PC-3 (cell line): ENCODE data around the gene FARS2. TPM values are rescaled to one million over a fixed set of nuclear protein-coding genes. Genes with fewer than 3 reads are reported as not detected.

ENCODE experiments used
- ATAC-seq: fragments of 200-7000 bp; cut with Tn5 transposase; 2 replicates; pipeline ENCODE4 v1.9.1; 2020; ENCODE audit warnings: mild to moderate bottlenecking, moderate library complexity
- BruUV-seq: library from RNA; stranded (reverse); fragments of 400-500 nt; replicated peaks from 2 replicates; lab custom pipeline; 2021; lab: Mats Ljungman, UMichigan
- CTCF ChIA-PET: fragments of 300-600 bp; sonication (Branson Sonifier 250); formaldehyde crosslinking; loops from one replicate; lab custom pipeline; 2022; ENCODE audit warnings: antibody characterized with exemption; lab: Charles Lee
- POLR2A ChIA-PET: fragments of 300-600 bp; sonication (Branson Sonifier 250); formaldehyde crosslinking; loops from one replicate; lab custom pipeline; 2022; ENCODE audit warnings: antibody characterized with exemption; ENCODE audit not compliant: unreplicated experiment; lab: Charles Lee
- DNase-seq: peaks from one replicate; pipeline ENCODE4 v3.0.0-alpha.2; 2015
- H2AFZ ChIP-seq: fragments of 300-600 bp; sonication (generic); 2 replicates; pipeline ENCODE4 v1.6.0; 2016; ENCODE audit warnings: antibody characterized with exemption, low read length
- H3F3A ChIP-seq: fragments of 300-600 bp; sonication (generic); one replicate; pipeline ENCODE4 v1.6.0; 2017; ENCODE audit warnings: antibody characterized with exemption, low read length, control low read depth, mild to moderate bottlenecking; ENCODE audit not compliant: unreplicated experiment
- H3K27ac ChIP-seq: fragments of 300-600 bp; sonication (generic); 2 replicates; pipeline ENCODE4 v1.5.1; 2016; ENCODE audit warnings: mild to moderate bottlenecking, low read length
- H3K27me3 ChIP-seq: fragments of 300-600 bp; sonication (generic); 2 replicates; pipeline ENCODE4 v1.6.1; 2016; ENCODE audit warnings: low read length, mixed read lengths
- H3K36me3 ChIP-seq: fragments of 300-600 bp; sonication (generic); 2 replicates; pipeline ENCODE4 v1.6.1; 2016; ENCODE audit warnings: low read depth, mixed run types, low read length, mixed read lengths
- H3K4me1 ChIP-seq: fragments of 300-600 bp; sonication (generic); 2 replicates; pipeline ENCODE4 v1.5.1; 2016; ENCODE audit warnings: low read length; ENCODE audit not compliant: insufficient read depth
- H3K4me2 ChIP-seq: fragments of 300-600 bp; sonication (generic); 2 replicates; pipeline ENCODE4 v1.6.0; 2016; ENCODE audit warnings: low read length
- H3K4me3 ChIP-seq: fragments of 300-600 bp; sonication (generic); 2 replicates; pipeline ENCODE4 v1.5.1; 2016; ENCODE audit warnings: mild to moderate bottlenecking, low read length, mixed read lengths
- H3K79me2 ChIP-seq: fragments of 300-600 bp; sonication (generic); 2 replicates; pipeline ENCODE4 v1.6.1; 2017; ENCODE audit warnings: low read length, mixed read lengths
- H3K9ac ChIP-seq: fragments of 300-600 bp; sonication (generic); 2 replicates; pipeline ENCODE4 v1.6.0; 2016; ENCODE audit warnings: mild to moderate bottlenecking, low read length
- H3K9me2 ChIP-seq: fragments of 300-600 bp; sonication (generic); replicated peaks from 2 replicates; pipeline ENCODE4 v1.6.1; 2016; ENCODE audit warnings: mixed run types, low read length, mixed read lengths
- H3K9me3 ChIP-seq: fragments of 300-600 bp; sonication (generic); 2 replicates; pipeline ENCODE4 v1.6.1; 2016; ENCODE audit warnings: low read length, mixed read lengths
- H4K20me1 ChIP-seq: fragments of 300-600 bp; sonication (generic); 2 replicates; pipeline ENCODE4 v1.6.1; 2016; ENCODE audit warnings: low read length, mixed read lengths
- EZH2 ChIP-seq: fragments of 300-600 bp; sonication (generic); IDR thresholded peaks from one replicate; pipeline ENCODE4 v1.6.1; 2017; ENCODE audit warnings: antibody characterized with exemption, mild to moderate bottlenecking, low read length; ENCODE audit not compliant: unreplicated experiment
- EZH2phosphoT487 ChIP-seq: fragments of 300-600 bp; sonication (generic); IDR thresholded peaks from 2 replicates; pipeline ENCODE4 v1.6.1; 2018; ENCODE audit warnings: mild to moderate bottlenecking, antibody characterized with exemption, low read length, borderline replicate concordance
- intact Hi-C: fragments of 100-400 bp; cut with micrococcal nuclease; formaldehyde crosslinking; loops from 2 replicates; pipeline ENCODE4 v1.9.0; 2023
- total RNA-seq: library from RNA; depleted of rRNA; stranded (reverse); fragments of >200 nt; gene quantifications from 2 replicates; pipeline ENCODE4 v1.2.3, GENCODE V29; 2014
- TF ChIP-seq, protein P1 (sequence below): fragments of 300-600 bp; sonication (generic); conservative IDR thresholded peaks from 2 replicates; pipeline ENCODE4 v1.5.1; 2017; ENCODE audit warnings: antibody characterized with exemption, low read depth, mild to moderate bottlenecking, low read length

The FARS2 gene
- total RNA-seq, 1 experiment from 2014 or later: 23.0 TPM

DNA sequence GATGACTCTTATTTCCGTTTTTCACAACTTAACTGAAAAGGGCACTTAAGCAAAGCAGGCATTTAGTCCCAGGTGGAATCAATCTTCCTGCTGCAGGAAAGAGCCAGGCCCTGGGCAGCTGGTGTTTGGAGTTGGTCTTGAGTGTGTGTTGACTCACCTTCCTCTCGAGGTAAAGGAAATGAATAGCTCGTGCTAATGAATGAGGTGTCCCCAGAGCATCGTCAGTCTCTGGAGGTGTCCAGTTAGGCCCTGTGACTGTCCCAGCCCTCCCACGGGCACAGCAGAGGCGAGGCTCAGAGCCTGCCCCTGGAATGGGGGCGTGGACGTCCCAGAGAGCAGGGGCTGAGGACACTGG lies 467.7 kb downstream of the FARS2 start:
- intact Hi-C loops: no loop called here
- peak overlapping the region; percentile 33 for H3K4me2 ChIP-seq
- H3K9ac ChIP-seq: no peak overlapping the region
- H3K9me3 ChIP-seq: no peaks in the 10 kb centered on the region
- no peaks in the 10 kb centered on the region for H3K36me3 ChIP-seq
- ATAC-seq (peak; percentile 96), DNase-seq (peak; percentile 74)
- H3K4me3 ChIP-seq: no peak overlapping the region
- no peaks in the 10 kb centered on the region for H3F3A ChIP-seq
- BruUV-seq: no TSS peak
- ChIA-PET POLR2A (interaction anchor here (0.6 kb wide), 1 partner anchor 1236 kb away, joined by 5 read pairs; no protein-coding TSS in a partner anchor), CTCF (interaction anchor here (0.6 kb wide), 1 partner anchor 258 kb away, joined by 3 read pairs; no protein-coding TSS in a partner anchor)
- H3K79me2 ChIP-seq: no peaks in the 10 kb centered on the region
- TF ChIP-seq, protein P1, sequence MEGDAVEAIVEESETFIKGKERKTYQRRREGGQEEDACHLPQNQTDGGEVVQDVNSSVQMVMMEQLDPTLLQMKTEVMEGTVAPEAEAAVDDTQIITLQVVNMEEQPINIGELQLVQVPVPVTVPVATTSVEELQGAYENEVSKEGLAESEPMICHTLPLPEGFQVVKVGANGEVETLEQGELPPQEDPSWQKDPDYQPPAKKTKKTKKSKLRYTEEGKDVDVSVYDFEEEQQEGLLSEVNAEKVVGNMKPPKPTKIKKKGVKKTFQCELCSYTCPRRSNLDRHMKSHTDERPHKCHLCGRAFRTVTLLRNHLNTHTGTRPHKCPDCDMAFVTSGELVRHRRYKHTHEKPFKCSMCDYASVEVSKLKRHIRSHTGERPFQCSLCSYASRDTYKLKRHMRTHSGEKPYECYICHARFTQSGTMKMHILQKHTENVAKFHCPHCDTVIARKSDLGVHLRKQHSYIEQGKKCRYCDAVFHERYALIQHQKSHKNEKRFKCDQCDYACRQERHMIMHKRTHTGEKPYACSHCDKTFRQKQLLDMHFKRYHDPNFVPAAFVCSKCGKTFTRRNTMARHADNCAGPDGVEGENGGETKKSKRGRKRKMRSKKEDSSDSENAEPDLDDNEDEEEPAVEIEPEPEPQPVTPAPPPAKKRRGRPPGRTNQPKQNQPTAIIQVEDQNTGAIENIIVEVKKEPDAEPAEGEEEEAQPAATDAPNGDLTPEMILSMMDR: no peak
- no peak for TF ChIP-seq EZH2
- TF ChIP-seq EZH2phosphoT487: no peak
- H3K9me2 ChIP-seq: no peaks in the 10 kb centered on the region
- H4K20me1 ChIP-seq: no peaks in the 10 kb centered on the region
- H3K27ac ChIP-seq: peak overlapping the region; percentile 51
- H3K27me3 ChIP-seq: no peaks in the 10 kb centered on the region
- 0 out of 2 replicates have a peak overlapping the region, but pooled peaks have one; percentile 14 for H2AFZ ChIP-seq
- peaks cover 15% of the 10 kb centered on the region for H3K4me1 ChIP-seq

DNA sequence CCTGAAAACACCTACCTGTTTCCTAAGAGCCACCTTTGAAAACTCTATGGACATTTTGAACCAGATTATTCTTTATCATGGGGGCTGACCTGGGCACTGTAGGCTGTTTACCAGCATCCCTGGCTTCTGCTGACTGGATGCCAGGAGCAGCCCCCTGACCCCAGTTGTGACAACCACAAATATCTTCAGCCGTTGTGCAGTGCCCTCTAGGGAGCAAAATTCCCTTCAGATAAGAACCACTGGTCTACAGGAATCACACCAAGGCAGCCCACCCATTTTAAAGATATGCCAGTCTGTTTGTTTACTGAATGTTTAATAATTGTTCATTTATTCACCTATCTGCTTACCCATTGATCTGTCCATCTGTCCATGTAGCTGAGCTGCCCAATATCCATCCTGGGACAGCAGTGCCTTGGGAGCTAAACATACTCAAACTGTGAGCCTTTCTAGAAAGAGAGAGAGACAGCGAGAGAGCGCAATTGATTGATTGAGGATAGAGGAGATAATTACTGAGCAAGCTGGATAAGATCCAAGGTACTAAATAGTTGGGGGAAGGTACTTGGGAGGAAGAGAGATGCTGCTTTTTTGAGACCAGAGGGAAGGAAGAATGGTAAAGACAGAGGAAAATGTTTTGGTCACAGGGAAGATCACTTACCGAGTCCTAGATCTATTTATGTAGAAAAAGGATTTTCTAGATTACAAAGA lies 468.7 kb downstream of the FARS2 start:
- Histone ChIP-seq H3K79me2 (no peaks in the 10 kb centered on the region), H3K4me2 (no peak overlapping the region), H2AFZ (no peak overlapping the region), H3K27me3 (no peaks in the 10 kb centered on the region), H4K20me1 (no peaks in the 10 kb centered on the region), H3K9ac (no peak overlapping the region), H3K36me3 (no peaks in the 10 kb centered on the region), H3K27ac (peak overlapping the region; percentile 19; the same call in 1 of the 2 replicates), H3F3A (no peaks in the 10 kb centered on the region), H3K9me3 (no peaks in the 10 kb centered on the region), H3K4me1 (peaks cover 15% of the 10 kb centered on the region), H3K4me3 (no peak overlapping the region), H3K9me2 (no peaks in the 10 kb centered on the region)
- TF ChIP-seq, protein P1: peak; percentile 39
- TF ChIP-seq EZH2phosphoT487: no peak
- no peak for DNase-seq
- ChIA-PET CTCF (no interaction called here), POLR2A (no interaction called here)
- no peak for ATAC-seq
- no TSS peak for BruUV-seq
- intact Hi-C loops: no loop called here

DNA sequence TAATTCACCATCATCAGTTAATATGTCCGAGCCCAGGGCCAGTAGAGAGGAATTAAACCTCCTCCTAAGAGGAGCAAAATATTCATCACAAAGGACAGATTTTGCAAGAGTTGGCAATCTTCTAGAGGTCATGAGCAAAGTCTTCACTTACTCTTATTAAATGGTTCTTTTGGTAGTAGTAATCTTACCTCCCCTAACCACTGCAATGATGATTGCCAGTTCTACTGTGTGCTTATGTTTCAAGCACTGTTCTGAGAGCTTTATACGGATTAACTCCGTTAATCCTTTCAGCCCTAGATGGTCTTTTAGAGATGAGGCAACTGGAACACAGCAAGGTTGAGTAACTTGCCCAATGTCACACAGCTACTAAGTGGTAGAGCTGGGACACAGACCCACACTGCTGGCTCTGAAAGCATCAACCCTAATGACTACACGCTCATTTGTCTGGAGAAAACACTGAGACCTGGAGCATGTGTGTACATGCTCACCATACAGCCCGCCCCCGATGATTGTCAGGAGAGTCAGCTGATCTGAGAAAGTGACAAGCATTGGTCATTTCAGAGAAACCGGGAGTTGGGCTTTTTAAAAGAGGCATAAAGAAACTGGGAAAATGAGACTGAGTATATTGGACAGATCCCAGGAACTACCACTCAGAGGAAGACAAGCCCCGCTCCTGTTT lies 469.4 kb downstream of the FARS2 start:
- POLR2A ChIA-PET: no interaction called here
- Histone ChIP-seq H3K4me3 (no peak overlapping the region), H3K27ac (no peak overlapping the region), H3K9me3 (no peaks in the 10 kb centered on the region), H3K79me2 (no peaks in the 10 kb centered on the region), H3K9me2 (no peaks in the 10 kb centered on the region), H3K9ac (no peak overlapping the region), H3K4me1 (peaks cover 15% of the 10 kb centered on the region), H3K27me3 (no peaks in the 10 kb centered on the region), H3K4me2 (no peak overlapping the region), H3K36me3 (no peaks in the 10 kb centered on the region), H4K20me1 (no peaks in the 10 kb centered on the region), H3F3A (no peaks in the 10 kb centered on the region), H2AFZ (no peak overlapping the region)
- CTCF ChIA-PET: no interaction called here
- no TSS peak for BruUV-seq
- DNase-seq (no peak), ATAC-seq (no peak)
- intact Hi-C loops: no loop called here
- TF ChIP-seq EZH2phosphoT487: no peak
- TF ChIP-seq EZH2: no peak
- TF ChIP-seq, protein P1: no peak
